Measurements from ENCODE around the gene HOXB4.

The HOXB4 gene

DNA sequence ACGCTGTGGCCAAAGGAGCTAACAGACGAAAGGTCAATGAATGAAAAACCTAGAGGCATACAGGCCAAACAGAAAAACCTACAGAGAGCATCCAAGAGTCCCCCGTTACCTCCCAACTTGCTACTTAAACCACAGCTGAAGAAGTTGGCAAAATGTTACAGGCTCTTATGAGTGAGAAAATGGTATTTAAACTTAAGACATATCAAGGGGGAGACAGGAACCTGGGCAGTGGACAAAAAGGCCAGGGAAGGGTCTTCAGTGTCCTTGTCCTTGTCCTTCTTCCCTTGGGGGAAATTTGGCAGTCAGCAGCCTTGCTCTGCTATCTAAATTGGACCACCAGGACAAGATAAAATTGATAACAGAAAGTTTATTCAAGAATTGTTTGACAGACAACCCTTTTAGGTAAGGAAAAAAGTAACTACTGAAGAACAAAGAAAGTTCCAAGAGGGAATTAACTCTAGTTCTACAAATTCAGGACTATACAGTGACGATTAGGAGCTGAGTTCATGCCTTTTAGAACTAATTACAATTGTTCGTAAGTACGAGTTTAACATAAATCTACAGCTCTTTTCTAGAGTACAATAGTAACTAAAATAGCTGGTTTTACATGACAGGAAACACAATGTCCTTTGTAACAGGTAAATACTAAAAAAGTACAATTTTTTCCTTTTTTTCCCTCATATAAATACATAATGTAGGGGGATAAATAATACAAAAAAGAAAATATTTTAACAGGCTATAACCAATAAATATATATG lies 29.4 kb downstream of the HOXB4 start:
- no peaks in the 10 kb centered on the region for H3K4me1 ChIP-seq
- H3K9me3 ChIP-seq (ENCODE audit: control insufficient read depth, low read length): no peaks in the 10 kb centered on the region
- H3K27ac ChIP-seq: no peak overlapping the region
- peak overlapping the region; percentile 23 for H3K4me2 ChIP-seq (ENCODE audit: low read length)
- no peak overlapping the region for H2AFZ ChIP-seq
- H3K9ac ChIP-seq: no peak overlapping the region
- H3K4me3 ChIP-seq (ENCODE audit: low read depth, low read length): no peak overlapping the region
- no peaks in the 10 kb centered on the region for H3K79me2 ChIP-seq
- no peaks in the 10 kb centered on the region for H3K36me3 ChIP-seq (ENCODE audit: control insufficient read depth, insufficient read depth, low read length)
- H3K27me3 ChIP-seq (ENCODE audit: control insufficient read depth, insufficient read depth, low read length): no peaks in the 10 kb centered on the region
- TF ChIP-seq, protein P1, sequence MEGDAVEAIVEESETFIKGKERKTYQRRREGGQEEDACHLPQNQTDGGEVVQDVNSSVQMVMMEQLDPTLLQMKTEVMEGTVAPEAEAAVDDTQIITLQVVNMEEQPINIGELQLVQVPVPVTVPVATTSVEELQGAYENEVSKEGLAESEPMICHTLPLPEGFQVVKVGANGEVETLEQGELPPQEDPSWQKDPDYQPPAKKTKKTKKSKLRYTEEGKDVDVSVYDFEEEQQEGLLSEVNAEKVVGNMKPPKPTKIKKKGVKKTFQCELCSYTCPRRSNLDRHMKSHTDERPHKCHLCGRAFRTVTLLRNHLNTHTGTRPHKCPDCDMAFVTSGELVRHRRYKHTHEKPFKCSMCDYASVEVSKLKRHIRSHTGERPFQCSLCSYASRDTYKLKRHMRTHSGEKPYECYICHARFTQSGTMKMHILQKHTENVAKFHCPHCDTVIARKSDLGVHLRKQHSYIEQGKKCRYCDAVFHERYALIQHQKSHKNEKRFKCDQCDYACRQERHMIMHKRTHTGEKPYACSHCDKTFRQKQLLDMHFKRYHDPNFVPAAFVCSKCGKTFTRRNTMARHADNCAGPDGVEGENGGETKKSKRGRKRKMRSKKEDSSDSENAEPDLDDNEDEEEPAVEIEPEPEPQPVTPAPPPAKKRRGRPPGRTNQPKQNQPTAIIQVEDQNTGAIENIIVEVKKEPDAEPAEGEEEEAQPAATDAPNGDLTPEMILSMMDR (IDR thresholded peaks at IDR 0.05): no peak

DNA sequence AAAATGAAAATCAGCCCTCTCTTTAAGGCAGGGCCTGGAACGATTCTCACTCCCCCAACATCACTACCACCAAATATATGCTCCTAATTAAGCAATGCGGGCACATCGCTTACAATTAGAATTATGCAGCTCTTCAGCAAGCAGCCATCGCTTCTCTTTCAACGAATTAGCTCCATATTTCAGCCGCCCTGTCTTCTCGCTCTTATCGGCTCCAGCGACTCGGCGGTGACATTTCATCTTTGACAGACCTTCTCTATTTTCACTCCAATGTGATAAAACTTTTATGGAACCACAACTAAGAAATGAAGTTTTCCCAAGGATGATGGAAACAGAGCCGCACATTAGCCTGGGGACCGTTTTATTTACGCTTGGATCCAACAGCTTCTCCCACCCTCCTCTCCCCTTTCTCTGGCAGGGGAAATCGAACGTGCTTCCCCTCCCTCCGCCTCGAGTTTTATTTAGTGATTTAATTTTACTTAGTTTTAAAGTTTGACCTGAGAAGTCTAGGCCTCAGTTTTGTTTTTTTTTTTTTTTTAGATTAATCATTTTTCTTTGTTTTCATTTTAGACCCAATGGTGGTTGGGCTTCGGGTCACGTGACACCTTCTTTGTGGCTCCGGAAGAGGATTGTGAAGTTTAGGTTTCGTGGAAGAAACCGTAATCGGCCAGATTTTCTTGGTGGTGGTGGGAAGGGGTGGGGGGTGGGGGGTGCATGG lies 30.2 kb downstream of the HOXB4 start:
- H3K9ac ChIP-seq: no peak overlapping the region
- H3K27me3 ChIP-seq (ENCODE audit: control insufficient read depth, insufficient read depth, low read length): no peaks in the 10 kb centered on the region
- TF ChIP-seq, protein P1 (IDR thresholded peaks at IDR 0.05): no peak
- H3K36me3 ChIP-seq (ENCODE audit: control insufficient read depth, insufficient read depth, low read length): no peaks in the 10 kb centered on the region
- H3K79me2 ChIP-seq: no peaks in the 10 kb centered on the region
- peak overlapping the region; percentile 62 for H3K4me2 ChIP-seq (ENCODE audit: low read length)
- no peaks in the 10 kb centered on the region for H3K4me1 ChIP-seq
- no peak overlapping the region for H2AFZ ChIP-seq
- no peaks in the 10 kb centered on the region for H3K9me3 ChIP-seq (ENCODE audit: control insufficient read depth, low read length)
- H3K27ac ChIP-seq: no peak overlapping the region
- H3K4me3 ChIP-seq (ENCODE audit: low read depth, low read length): peak overlapping the region; percentile 39

DNA sequence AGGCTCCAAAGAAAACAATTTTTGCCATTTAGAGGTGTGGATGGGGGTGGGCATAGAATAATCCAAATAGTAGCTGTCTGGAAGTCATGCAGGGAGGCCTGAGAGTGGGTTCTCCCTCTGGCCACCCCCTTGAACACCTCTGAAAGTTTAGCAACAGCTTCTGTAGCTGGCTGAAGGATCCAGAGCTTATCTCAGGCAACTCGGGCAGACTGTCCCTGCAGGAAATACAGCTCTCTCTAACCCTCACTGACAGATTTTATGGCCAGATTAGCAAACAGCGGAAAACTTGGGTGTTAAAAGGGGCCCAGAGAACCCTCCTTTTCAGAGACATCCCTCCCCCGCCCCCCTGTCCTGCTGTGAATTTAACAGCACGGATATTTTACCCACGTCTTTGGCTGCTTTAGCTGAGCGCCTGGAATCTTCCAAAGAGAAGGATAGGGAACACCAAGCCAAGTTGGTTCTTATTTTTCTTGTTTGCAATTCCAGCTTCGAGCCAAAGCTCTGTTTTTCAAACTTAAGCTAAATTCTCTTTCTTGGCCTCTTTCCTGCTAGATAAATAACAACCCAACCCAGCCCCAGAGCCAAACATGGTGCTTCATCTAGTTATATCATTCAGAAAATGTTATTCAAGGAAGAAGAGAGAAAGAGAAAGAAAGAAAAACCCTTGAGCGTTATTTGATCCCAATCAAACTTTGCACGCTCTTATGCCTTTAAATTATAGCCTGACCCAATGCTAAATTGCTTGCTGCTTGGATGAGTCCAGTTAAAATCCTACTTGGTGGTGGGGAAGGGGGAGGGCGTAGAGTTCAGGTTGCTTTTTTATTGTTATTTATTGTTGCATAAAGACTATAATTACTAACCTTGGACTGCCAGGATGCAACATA lies 31.0 kb downstream of the HOXB4 start:
- H3K4me3 ChIP-seq (ENCODE audit: low read depth, low read length): peak overlapping the region; percentile 39
- peak overlapping the region; percentile 62 for H3K4me2 ChIP-seq (ENCODE audit: low read length)
- no peak overlapping the region for H3K27ac ChIP-seq
- no peaks in the 10 kb centered on the region for H3K27me3 ChIP-seq (ENCODE audit: control insufficient read depth, insufficient read depth, low read length)
- no peaks in the 10 kb centered on the region for H3K36me3 ChIP-seq (ENCODE audit: control insufficient read depth, insufficient read depth, low read length)
- no peaks in the 10 kb centered on the region for H3K9me3 ChIP-seq (ENCODE audit: control insufficient read depth, low read length)
- H3K9ac ChIP-seq: no peak overlapping the region
- H2AFZ ChIP-seq: no peak overlapping the region
- TF ChIP-seq, protein P1 (IDR thresholded peaks at IDR 0.05): no peak
- no peaks in the 10 kb centered on the region for H3K79me2 ChIP-seq
- H3K4me1 ChIP-seq: no peaks in the 10 kb centered on the region

DNA sequence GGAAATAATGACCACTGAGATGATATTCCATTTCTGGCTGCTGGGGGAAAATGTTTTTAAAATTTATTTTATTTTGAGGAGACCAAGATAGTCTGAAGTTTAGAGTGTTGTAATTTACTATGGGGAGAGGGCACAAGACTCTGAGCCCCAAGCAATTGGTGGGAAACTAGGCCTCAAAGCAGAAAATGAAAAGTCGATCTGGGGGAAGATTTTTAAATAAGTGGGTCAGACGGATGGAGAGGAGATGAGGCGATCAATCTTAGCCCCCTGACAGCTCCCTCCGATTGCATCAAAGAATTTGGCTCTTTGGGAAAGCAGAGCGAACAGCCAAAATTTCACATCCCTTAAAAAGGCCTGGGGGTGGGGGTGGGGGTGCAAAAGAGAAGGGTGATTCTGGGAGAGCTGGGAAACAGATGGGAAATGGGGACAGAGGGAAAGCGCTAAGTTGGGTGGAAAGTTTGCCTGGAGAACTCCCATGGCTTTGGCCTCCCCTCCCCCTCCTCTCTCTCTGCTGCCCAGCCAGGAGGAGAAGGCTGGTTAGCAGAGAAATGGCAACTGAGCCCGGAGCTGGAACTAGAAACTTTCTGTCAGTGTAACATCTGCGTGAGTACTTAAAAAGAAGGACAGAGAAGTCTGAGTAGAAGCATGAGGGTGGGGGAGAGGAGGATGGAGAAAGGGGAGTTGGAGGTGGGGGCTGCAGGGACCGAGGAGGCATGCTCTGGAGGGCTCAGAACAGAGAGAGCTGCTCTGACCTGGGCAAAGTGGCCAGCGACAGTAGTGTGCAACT lies 31.8 kb downstream of the HOXB4 start:
- Histone ChIP-seq H3K4me1 (no peaks in the 10 kb centered on the region), H3K27ac (no peak overlapping the region), H3K4me2 (ENCODE audit: low read length) (peak overlapping the region; percentile 62), H3K9ac (no peak overlapping the region), H3K27me3 (ENCODE audit: control insufficient read depth, insufficient read depth, low read length) (no peaks in the 10 kb centered on the region), H3K36me3 (ENCODE audit: control insufficient read depth, insufficient read depth, low read length) (no peaks in the 10 kb centered on the region), H2AFZ (no peak overlapping the region), H3K4me3 (ENCODE audit: low read depth, low read length) (peak overlapping the region; percentile 39), H3K9me3 (ENCODE audit: control insufficient read depth, low read length) (no peaks in the 10 kb centered on the region), H3K79me2 (no peaks in the 10 kb centered on the region)
- TF ChIP-seq, protein P1 (IDR thresholded peaks at IDR 0.05): no peak

Measured in parathyroid adenoma (tissue), 2 donors.